SK-N-SH treated with all-trans-retinoic acid at 6 μM for 48 hours (cell line): ENCODE measurements around the gene COX15.

Experiments used
- ATAC-seq: fragments of 200-7000 bp; cut with Tn5 transposase; 3 replicates; pipeline ENCODE4 v1.9.1; 2020; ENCODE audit warnings: mild to moderate bottlenecking, moderate library complexity
- CSDC2 ChIP-seq: fragments of 250-450 bp; sonication (Bioruptor Pico); IDR thresholded peaks from 2 replicates; pipeline ENCODE4 v1.5.0; 2020; ENCODE audit warnings: mild to moderate bottlenecking, moderate library complexity
- ESRRG ChIP-seq: fragments of 250-450 bp; sonication (Bioruptor Pico); IDR thresholded peaks from 2 replicates; pipeline ENCODE4 v1.6.1; 2021; ENCODE audit warnings: mild to moderate bottlenecking
- GLIS3 ChIP-seq: fragments of 250-450 bp; sonication (Bioruptor Pico); IDR thresholded peaks from 2 replicates; pipeline ENCODE4 v1.5.0; 2020; ENCODE audit warnings: mild to moderate bottlenecking, moderate library complexity
- ISL1 ChIP-seq: fragments of 250-450 bp; sonication (Bioruptor Pico); IDR thresholded peaks from 2 replicates; pipeline ENCODE4 v2.1.2; 2022; ENCODE audit warnings: mild to moderate bottlenecking, moderate library complexity
- PPARA ChIP-seq: fragments of 250-450 bp; sonication (Bioruptor Pico); IDR thresholded peaks from 2 replicates; pipeline ENCODE4 v1.5.0; 2020; ENCODE audit warnings: mild to moderate bottlenecking, borderline replicate concordance
- RARB ChIP-seq: fragments of 250-450 bp; sonication (Bioruptor Pico); IDR thresholded peaks from 2 replicates; pipeline ENCODE4 v1.8.0; 2021; ENCODE audit warnings: mild to moderate bottlenecking, moderate library complexity
- SNAI2 ChIP-seq: fragments of 250-450 bp; sonication (Bioruptor Pico); IDR thresholded peaks from 2 replicates; pipeline ENCODE4 v1.5.0; 2020; ENCODE audit warnings: mild to moderate bottlenecking, moderate library complexity
- TOX ChIP-seq: fragments of 250-450 bp; sonication (Bioruptor Pico); IDR thresholded peaks from 2 replicates; pipeline ENCODE4 v1.8.0; 2021; ENCODE audit warnings: mild to moderate bottlenecking, moderate library complexity, borderline replicate concordance
- ZC3H10 ChIP-seq: fragments of 250-450 bp; sonication (Bioruptor Pico); IDR thresholded peaks from 2 replicates; pipeline ENCODE4 v1.5.1; 2021; ENCODE audit warnings: mild to moderate bottlenecking, moderate library complexity
- ZFP3 ChIP-seq: fragments of 250-450 bp; sonication (Bioruptor Pico); IDR thresholded peaks from 2 replicates; pipeline ENCODE4 v1.5.0; 2020; ENCODE audit warnings: mild to moderate bottlenecking, moderate library complexity
- ZFP30 ChIP-seq: fragments of 450-650 bp; formaldehyde crosslinking; IDR thresholded peaks from 2 replicates; pipeline ENCODE4 v1.5.0; 2022; ENCODE audit warnings: mild to moderate bottlenecking, moderate library complexity
- ZNF565 ChIP-seq: fragments of 450-650 bp; formaldehyde crosslinking; conservative IDR thresholded peaks from 2 replicates; pipeline ENCODE4 v1.5.0; 2020; ENCODE audit warnings: low read depth, mild to moderate bottlenecking, moderate library complexity
- ZNF70 ChIP-seq: fragments of 450-650 bp; formaldehyde crosslinking; IDR thresholded peaks from 2 replicates; pipeline ENCODE4 v1.5.0; 2020; ENCODE audit warnings: mild to moderate bottlenecking, moderate library complexity
- ZNF8 ChIP-seq: fragments of 450-650 bp; formaldehyde crosslinking; IDR thresholded peaks from 2 replicates; pipeline ENCODE4 v1.5.0; 2020; ENCODE audit warnings: mild to moderate bottlenecking, moderate library complexity
- TF ChIP-seq, protein P1 (sequence below): fragments of 250-450 bp; sonication (Bioruptor Pico); IDR thresholded peaks from 2 replicates; pipeline ENCODE4 v1.5.0; 2020; ENCODE audit warnings: mild to moderate bottlenecking, moderate library complexity
- TF ChIP-seq, protein P2 (sequence below): fragments of 250-450 bp; sonication (Bioruptor Pico); IDR thresholded peaks from 2 replicates; pipeline ENCODE4 v1.8.0; 2020; ENCODE audit warnings: mild to moderate bottlenecking, moderate library complexity, borderline replicate concordance
- TF ChIP-seq, protein P3 (sequence below): fragments of 250-450 bp; sonication (Bioruptor Pico); IDR thresholded peaks from 2 replicates; pipeline ENCODE4 v1.8.0; 2021; ENCODE audit warnings: low read depth, mild to moderate bottlenecking, moderate library complexity, borderline replicate concordance
- TF ChIP-seq, protein P4 (sequence below): fragments of 250-450 bp; sonication (Bioruptor Pico); IDR thresholded peaks from 2 replicates; pipeline ENCODE4 v1.5.1; 2021; ENCODE audit warnings: mild to moderate bottlenecking, moderate library complexity

Gene COX15

DNA sequence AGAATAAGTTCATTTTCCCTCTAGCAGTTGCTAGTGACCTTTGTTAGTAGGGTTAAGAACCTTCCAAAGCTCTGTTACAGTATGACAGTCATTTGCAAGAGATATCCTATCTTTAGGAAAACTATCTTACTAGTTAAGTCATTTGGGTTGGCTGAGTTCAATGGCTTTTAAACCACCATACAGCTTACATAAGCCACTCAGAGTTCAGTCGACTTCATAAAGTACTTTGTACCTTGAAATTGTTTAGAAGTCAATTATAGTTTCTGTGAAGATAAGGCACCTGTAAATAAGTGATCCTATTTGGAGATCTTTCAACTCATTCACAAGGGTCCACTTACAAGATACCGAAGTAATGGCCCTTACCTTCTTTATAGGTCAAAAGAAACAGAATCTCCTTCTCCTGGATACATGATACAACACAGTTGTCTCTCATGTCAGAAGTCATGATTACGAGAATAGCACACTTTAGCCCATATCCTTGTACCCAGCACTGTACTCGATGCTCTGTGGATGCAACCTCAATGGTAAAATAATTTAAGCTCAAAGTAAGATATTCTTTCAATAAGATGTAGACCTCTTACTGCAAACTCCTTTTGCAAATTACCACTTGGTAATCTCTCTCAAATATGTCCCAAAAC is 38.6 kb upstream of the COX15 start:
- ATAC-seq, result no peak
- no peak for TF ChIP-seq CSDC2
- TF ChIP-seq SNAI2 (CRISPR knock-in tag), result no peak
- no peak for TF ChIP-seq GLIS3 (CRISPR knock-in tag)
- TF ChIP-seq, protein P1, sequence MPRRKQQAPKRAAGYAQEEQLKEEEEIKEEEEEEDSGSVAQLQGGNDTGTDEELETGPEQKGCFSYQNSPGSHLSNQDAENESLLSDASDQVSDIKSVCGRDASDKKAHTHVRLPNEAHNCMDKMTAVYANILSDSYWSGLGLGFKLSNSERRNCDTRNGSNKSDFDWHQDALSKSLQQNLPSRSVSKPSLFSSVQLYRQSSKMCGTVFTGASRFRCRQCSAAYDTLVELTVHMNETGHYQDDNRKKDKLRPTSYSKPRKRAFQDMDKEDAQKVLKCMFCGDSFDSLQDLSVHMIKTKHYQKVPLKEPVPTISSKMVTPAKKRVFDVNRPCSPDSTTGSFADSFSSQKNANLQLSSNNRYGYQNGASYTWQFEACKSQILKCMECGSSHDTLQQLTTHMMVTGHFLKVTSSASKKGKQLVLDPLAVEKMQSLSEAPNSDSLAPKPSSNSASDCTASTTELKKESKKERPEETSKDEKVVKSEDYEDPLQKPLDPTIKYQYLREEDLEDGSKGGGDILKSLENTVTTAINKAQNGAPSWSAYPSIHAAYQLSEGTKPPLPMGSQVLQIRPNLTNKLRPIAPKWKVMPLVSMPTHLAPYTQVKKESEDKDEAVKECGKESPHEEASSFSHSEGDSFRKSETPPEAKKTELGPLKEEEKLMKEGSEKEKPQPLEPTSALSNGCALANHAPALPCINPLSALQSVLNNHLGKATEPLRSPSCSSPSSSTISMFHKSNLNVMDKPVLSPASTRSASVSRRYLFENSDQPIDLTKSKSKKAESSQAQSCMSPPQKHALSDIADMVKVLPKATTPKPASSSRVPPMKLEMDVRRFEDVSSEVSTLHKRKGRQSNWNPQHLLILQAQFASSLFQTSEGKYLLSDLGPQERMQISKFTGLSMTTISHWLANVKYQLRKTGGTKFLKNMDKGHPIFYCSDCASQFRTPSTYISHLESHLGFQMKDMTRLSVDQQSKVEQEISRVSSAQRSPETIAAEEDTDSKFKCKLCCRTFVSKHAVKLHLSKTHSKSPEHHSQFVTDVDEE (CRISPR knock-in tag), result no peak
- TF ChIP-seq PPARA, result no peak
- TF ChIP-seq ISL1 (CRISPR knock-in tag), result no peak
- TF ChIP-seq, protein P2, sequence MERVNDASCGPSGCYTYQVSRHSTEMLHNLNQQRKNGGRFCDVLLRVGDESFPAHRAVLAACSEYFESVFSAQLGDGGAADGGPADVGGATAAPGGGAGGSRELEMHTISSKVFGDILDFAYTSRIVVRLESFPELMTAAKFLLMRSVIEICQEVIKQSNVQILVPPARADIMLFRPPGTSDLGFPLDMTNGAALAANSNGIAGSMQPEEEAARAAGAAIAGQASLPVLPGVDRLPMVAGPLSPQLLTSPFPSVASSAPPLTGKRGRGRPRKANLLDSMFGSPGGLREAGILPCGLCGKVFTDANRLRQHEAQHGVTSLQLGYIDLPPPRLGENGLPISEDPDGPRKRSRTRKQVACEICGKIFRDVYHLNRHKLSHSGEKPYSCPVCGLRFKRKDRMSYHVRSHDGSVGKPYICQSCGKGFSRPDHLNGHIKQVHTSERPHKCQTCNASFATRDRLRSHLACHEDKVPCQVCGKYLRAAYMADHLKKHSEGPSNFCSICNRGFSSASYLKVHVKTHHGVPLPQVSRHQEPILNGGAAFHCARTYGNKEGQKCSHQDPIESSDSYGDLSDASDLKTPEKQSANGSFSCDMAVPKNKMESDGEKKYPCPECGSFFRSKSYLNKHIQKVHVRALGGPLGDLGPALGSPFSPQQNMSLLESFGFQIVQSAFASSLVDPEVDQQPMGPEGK, result no peak
- TF ChIP-seq, all 23 proteins: peak for 0

DNA sequence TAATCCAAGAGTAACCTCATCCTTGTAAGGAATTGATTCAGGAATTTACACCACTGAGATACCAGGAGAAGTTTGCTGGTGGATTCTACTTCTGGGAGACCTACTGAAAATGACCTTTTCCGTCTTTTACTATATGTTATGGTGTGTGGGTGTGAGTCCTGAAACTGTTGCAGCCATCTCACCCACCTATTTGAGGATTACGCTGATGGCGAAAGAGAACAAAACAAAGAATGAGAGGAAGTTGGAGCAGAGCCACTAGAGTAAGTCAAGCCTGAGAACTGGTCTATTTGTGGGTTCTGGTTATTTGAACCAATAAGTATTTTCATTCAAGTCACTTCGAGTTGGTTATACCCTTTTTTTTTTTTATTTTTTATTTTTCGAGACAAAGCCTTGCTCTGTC is 37.8 kb upstream of the COX15 start:
- no peak for ATAC-seq
- TF ChIP-seq ISL1 (CRISPR knock-in tag) (no peak), SNAI2 (CRISPR knock-in tag) (no peak), ZNF565 (CRISPR knock-in tag) (no peak), PPARA (no peak), ESRRG (CRISPR knock-in tag) (no peak), RARB (CRISPR knock-in tag) (no peak), TOX (no peak), ZFP30 (CRISPR knock-in tag) (no peak), ZC3H10 (CRISPR knock-in tag) (no peak), ZFP3 (no peak), ZNF8 (CRISPR knock-in tag) (no peak), ZNF70 (CRISPR knock-in tag) (no peak)
- TF ChIP-seq, protein P2, result no peak
- TF ChIP-seq, protein P3, sequence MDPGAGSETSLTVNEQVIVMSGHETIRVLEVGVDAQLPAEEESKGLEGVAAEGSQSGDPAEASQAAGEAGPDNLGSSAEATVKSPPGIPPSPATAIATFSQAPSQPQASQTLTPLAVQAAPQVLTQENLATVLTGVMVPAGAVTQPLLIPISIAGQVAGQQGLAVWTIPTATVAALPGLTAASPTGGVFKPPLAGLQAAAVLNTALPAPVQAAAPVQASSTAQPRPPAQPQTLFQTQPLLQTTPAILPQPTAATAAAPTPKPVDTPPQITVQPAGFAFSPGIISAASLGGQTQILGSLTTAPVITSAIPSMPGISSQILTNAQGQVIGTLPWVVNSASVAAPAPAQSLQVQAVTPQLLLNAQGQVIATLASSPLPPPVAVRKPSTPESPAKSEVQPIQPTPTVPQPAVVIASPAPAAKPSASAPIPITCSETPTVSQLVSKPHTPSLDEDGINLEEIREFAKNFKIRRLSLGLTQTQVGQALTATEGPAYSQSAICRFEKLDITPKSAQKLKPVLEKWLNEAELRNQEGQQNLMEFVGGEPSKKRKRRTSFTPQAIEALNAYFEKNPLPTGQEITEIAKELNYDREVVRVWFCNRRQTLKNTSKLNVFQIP (CRISPR knock-in tag), result no peak
- TF ChIP-seq, protein P1 (CRISPR knock-in tag), result no peak
- TF ChIP-seq, protein P4, sequence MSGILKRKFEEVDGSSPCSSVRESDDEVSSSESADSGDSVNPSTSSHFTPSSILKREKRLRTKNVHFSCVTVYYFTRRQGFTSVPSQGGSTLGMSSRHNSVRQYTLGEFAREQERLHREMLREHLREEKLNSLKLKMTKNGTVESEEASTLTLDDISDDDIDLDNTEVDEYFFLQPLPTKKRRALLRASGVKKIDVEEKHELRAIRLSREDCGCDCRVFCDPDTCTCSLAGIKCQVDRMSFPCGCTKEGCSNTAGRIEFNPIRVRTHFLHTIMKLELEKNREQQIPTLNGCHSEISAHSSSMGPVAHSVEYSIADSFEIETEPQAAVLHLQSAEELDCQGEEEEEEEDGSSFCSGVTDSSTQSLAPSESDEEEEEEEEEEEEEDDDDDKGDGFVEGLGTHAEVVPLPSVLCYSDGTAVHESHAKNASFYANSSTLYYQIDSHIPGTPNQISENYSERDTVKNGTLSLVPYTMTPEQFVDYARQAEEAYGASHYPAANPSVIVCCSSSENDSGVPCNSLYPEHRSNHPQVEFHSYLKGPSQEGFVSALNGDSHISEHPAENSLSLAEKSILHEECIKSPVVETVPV (CRISPR knock-in tag), result no peak
